ENCODE measurements around the gene FCER2.

The FCER2 gene

GRCh38 chr19:7694499-7694898 is 7.4 kb downstream of the FCER2 start:
- no peak overlapping the region for H3K9ac ChIP-seq (ENCODE audit: low read length)
- no peaks in the 10 kb centered on the region for H4K20me1 ChIP-seq (ENCODE audit: insufficient read depth, low read length)
- H3K36me3 ChIP-seq (replicated peaks; ENCODE audit: insufficient read depth, low read length) = no peaks in the 10 kb centered on the region
- H3K9me2 ChIP-seq (replicated peaks; ENCODE audit: insufficient read depth, low read length) = no peaks in the 10 kb centered on the region
- no peak overlapping the region for H3K4me2 ChIP-seq (ENCODE audit: low read depth, low read length)
- no peaks in the 10 kb centered on the region for H3K9me3 ChIP-seq (replicated peaks; ENCODE audit: insufficient read depth, low read length)
- no peak overlapping the region for H3K4me3 ChIP-seq (ENCODE audit: low read length)
- no peaks in the 10 kb centered on the region for H3F3A ChIP-seq (ENCODE audit: insufficient read depth, low read length)
- no peak for DNase-seq
- H3K79me2 ChIP-seq (ENCODE audit: low read length) = no peaks in the 10 kb centered on the region
- H3K27ac ChIP-seq (ENCODE audit: low read length) = no peak overlapping the region
- no peak overlapping the region for H2AFZ ChIP-seq (ENCODE audit: low read length)
- no peaks in the 10 kb centered on the region for H3K4me1 ChIP-seq (ENCODE audit: low read length)
- peaks cover 91% of the 10 kb centered on the region for H3K27me3 ChIP-seq (replicated peaks; ENCODE audit: insufficient read depth, low read length)
- no peak for TF ChIP-seq CTCF (IDR thresholded peaks at IDR 0.05; ENCODE audit: low read length)
- TF ChIP-seq EZH2 (optimal IDR thresholded peaks at IDR 0.05; ENCODE audit: low read depth, low read length) = no peak

- no peak overlapping the region for H2AFZ ChIP-seq (ENCODE audit: low read length)
- H4K20me1 ChIP-seq (ENCODE audit: insufficient read depth, low read length) = no peaks in the 10 kb centered on the region
- H3K27ac ChIP-seq (ENCODE audit: low read length) = no peak overlapping the region
- no peak for DNase-seq
- no peak overlapping the region for H3K4me3 ChIP-seq (ENCODE audit: low read length)
- no peaks in the 10 kb centered on the region for H3K79me2 ChIP-seq (ENCODE audit: low read length)
- no peaks in the 10 kb centered on the region for H3K4me1 ChIP-seq (ENCODE audit: low read length)
- H3F3A ChIP-seq (ENCODE audit: insufficient read depth, low read length) = no peaks in the 10 kb centered on the region
- H3K27me3 ChIP-seq (replicated peaks; ENCODE audit: insufficient read depth, low read length) = peaks cover 83% of the 10 kb centered on the region
- TF ChIP-seq EZH2phosphoT487 (IDR thresholded peaks at IDR 0.05; ENCODE audit: low read length) (no peak), EZH2 (optimal IDR thresholded peaks at IDR 0.05; ENCODE audit: low read depth, low read length) (no peak), CTCF (IDR thresholded peaks at IDR 0.05; ENCODE audit: low read length) (no peak)
- H3K9me2 ChIP-seq (replicated peaks; ENCODE audit: insufficient read depth, low read length) = no peaks in the 10 kb centered on the region
- H3K9me3 ChIP-seq (replicated peaks; ENCODE audit: insufficient read depth, low read length) = no peaks in the 10 kb centered on the region
- H3K9ac ChIP-seq (ENCODE audit: low read length) = no peak overlapping the region
- no peaks in the 10 kb centered on the region for H3K36me3 ChIP-seq (replicated peaks; ENCODE audit: insufficient read depth, low read length)
- no peak overlapping the region for H3K4me2 ChIP-seq (ENCODE audit: low read depth, low read length)
These were observed 9.4 kb downstream of the FCER2 start for GRCh38 chr19:7692417-7693088.

GRCh38 chr19:7691497-7691896 is 10.4 kb downstream of the FCER2 start:
- H3K9me3 ChIP-seq (replicated peaks; ENCODE audit: insufficient read depth, low read length) = no peaks in the 10 kb centered on the region
- peaks cover 82% of the 10 kb centered on the region for H3K27me3 ChIP-seq (replicated peaks; ENCODE audit: insufficient read depth, low read length)
- no peak overlapping the region for H3K4me2 ChIP-seq (ENCODE audit: low read depth, low read length)
- H4K20me1 ChIP-seq (ENCODE audit: insufficient read depth, low read length) = no peaks in the 10 kb centered on the region
- DNase-seq = no peak
- no peak overlapping the region for H3K27ac ChIP-seq (ENCODE audit: low read length)
- no peak overlapping the region for H3K4me3 ChIP-seq (ENCODE audit: low read length)
- no peaks in the 10 kb centered on the region for H3K9me2 ChIP-seq (replicated peaks; ENCODE audit: insufficient read depth, low read length)
- H3K4me1 ChIP-seq (ENCODE audit: low read length) = no peaks in the 10 kb centered on the region
- H3K79me2 ChIP-seq (ENCODE audit: low read length) = no peaks in the 10 kb centered on the region
- no peak overlapping the region for H2AFZ ChIP-seq (ENCODE audit: low read length)
- TF ChIP-seq EZH2 (optimal IDR thresholded peaks at IDR 0.05; ENCODE audit: low read depth, low read length) = no peak
- no peak for TF ChIP-seq CTCF (IDR thresholded peaks at IDR 0.05; ENCODE audit: low read length)
- TF ChIP-seq EZH2phosphoT487 (IDR thresholded peaks at IDR 0.05; ENCODE audit: low read length) = no peak
- H3K9ac ChIP-seq (ENCODE audit: low read length) = no peak overlapping the region
- no peaks in the 10 kb centered on the region for H3F3A ChIP-seq (ENCODE audit: insufficient read depth, low read length)
- H3K36me3 ChIP-seq (replicated peaks; ENCODE audit: insufficient read depth, low read length) = no peaks in the 10 kb centered on the region
